HG03060 (cell line): ENCODE measurements around the gene TMEM127.
"Not testable (repeated sequence)": the region's sequence is repeated elsewhere in the genome, so short reads cannot be mapped to it uniquely, and the experiment has no call there.

Experiments
- ATAC-seq: cut with Tn5 transposase; IDR thresholded peaks from one replicate; pipeline ENCODE4 v1.9.1; 2021; ENCODE audit warnings: low read depth, moderate number of reproducible peaks; ENCODE audit not compliant: unreplicated experiment

TMEM127 gene

GRCh38 chr2:96264656-96265348 lies 995 bp downstream of the TMEM127 start:
- ATAC-seq, result no peak

- no peak for ATAC-seq
These were observed 1.7 kb downstream of the TMEM127 start for GRCh38 chr2:96264086-96264485.

GRCh38 chr2:96262306-96262705 lies 3.5 kb downstream of the TMEM127 start:
- ATAC-seq, result no peak

GRCh38 chr2:96261328-96262003 lies 4.3 kb downstream of the TMEM127 start:
- ATAC-seq, result no peak

GRCh38 chr2:96260387-96261260 lies 5.2 kb downstream of the TMEM127 start:
- ATAC-seq, result no peak

GRCh38 chr2:96259497-96259921 lies 6.3 kb downstream of the TMEM127 start:
- ATAC-seq, result no peak

GRCh38 chr2:96258166-96259022 lies 7.4 kb downstream of the TMEM127 start:
- no peak for ATAC-seq

- ATAC-seq, result not testable (repeated sequence)
These were observed 8.1 kb downstream of the TMEM127 start for GRCh38 chr2:96257744-96258143.

- ATAC-seq, result no peak
These were observed 9.1 kb downstream of the TMEM127 start for GRCh38 chr2:96256611-96257113.

- no peak for ATAC-seq
These were observed 11.2 kb downstream of the TMEM127 start for GRCh38 chr2:96254571-96254970.

- no peak for ATAC-seq
These were observed 12.8 kb downstream of the TMEM127 start for GRCh38 chr2:96253006-96253405.

GRCh38 chr2:96252526-96252925 lies 13.3 kb downstream of the TMEM127 start:
- no peak for ATAC-seq

- no peak for ATAC-seq
These were observed 14.0 kb downstream of the TMEM127 start for GRCh38 chr2:96251721-96252292.

GRCh38 chr2:96250188-96250587 lies 15.6 kb downstream of the TMEM127 start:
- no peak for ATAC-seq

GRCh38 chr2:96249654-96250053 lies 16.1 kb downstream of the TMEM127 start:
- ATAC-seq, result no peak

- ATAC-seq, result no peak
These were observed 17.2 kb downstream of the TMEM127 start for GRCh38 chr2:96248624-96249023.

GRCh38 chr2:96247896-96248295 lies 17.9 kb downstream of the TMEM127 start:
- no peak for ATAC-seq

GRCh38 chr2:96247009-96247408 lies 18.8 kb downstream of the TMEM127 start:
- no peak for ATAC-seq

GRCh38 chr2:96245609-96246390 lies 20.0 kb downstream of the TMEM127 start:
- ATAC-seq, result no peak
